HEK293 (cell line): ENCODE data around the gene NCR1.

Source experiments
- CTCF ChIA-PET: fragments of 350-600 bp; formaldehyde crosslinking; extraction: SDS; loops from one replicate; lab custom pipeline; 2021; ENCODE audit warnings: antibody characterized with exemption; lab: Yijun Ruan, JAX
- POLR2A ChIA-PET: fragments of 300-600 bp; formaldehyde crosslinking; extraction: SDS; loops from one replicate; lab custom pipeline; 2020; ENCODE audit warnings: antibody characterized with exemption, inconsistent platforms; lab: Yijun Ruan, JAX
- H3K27ac ChIP-seq: fragments of 200-500 bp; sonication (Bioruptor generic); 2 replicates; pipeline ENCODE4 v1.5.1; 2014; ENCODE audit warnings: low read depth, low read length, control low read depth, inconsistent platforms; ENCODE audit errors: extremely low read depth
- H3K36me3 ChIP-seq, 2 experiments: fragments of 200-500 bp in 1 of 2; sonication (Bioruptor generic) in 1 of 2; 1 replicate in 1 of 2; 2 replicates in 1 of 2; pipeline ENCODE4 v1.5.1; 2014 to 2017; ENCODE audit warnings: inconsistent platforms in 2 of 2, low read length in 2 of 2; ENCODE audit not compliant: control insufficient read depth in 2 of 2, insufficient read depth in 1 of 2
- H3K4me1 ChIP-seq: fragments of 200-500 bp; sonication (Bioruptor generic); 2 replicates; pipeline ENCODE4 v1.5.1; 2014; ENCODE audit warnings: mild to moderate bottlenecking, low read length, inconsistent platforms; ENCODE audit not compliant: control insufficient read depth, insufficient read depth
- H3K4me3 ChIP-seq: 2 replicates; pipeline ENCODE4 v1.5.1; 2011; ENCODE audit warnings: low read depth, mild to moderate bottlenecking, control low read depth, low read length, moderate library complexity
- H3K9me3 ChIP-seq: fragments of 200-500 bp; sonication (Bioruptor generic); 2 replicates; pipeline ENCODE4 v1.5.1; 2014; ENCODE audit warnings: low read depth, low read length, inconsistent platforms; ENCODE audit not compliant: control insufficient read depth, insufficient read depth
- KLF7 ChIP-seq: fragments of 450-650 bp; formaldehyde crosslinking; IDR thresholded peaks from 2 replicates; pipeline ENCODE4 v1.5.1; 2016; ENCODE audit warnings: missing biosample characterization, missing genetic modification characterization, borderline replicate concordance
- PRDM2 ChIP-seq: fragments of 450-650 bp; formaldehyde crosslinking; IDR thresholded peaks from 2 replicates; pipeline ENCODE4 v1.5.1; 2016; ENCODE audit warnings: missing biosample characterization, missing genetic modification characterization, borderline replicate concordance
- SETDB1 ChIP-seq: IDR thresholded peaks from one replicate; pipeline ENCODE4 v1.6.1; 2017; ENCODE audit warnings: mild to moderate bottlenecking, low read length, moderate library complexity, mixed read lengths; ENCODE audit not compliant: insufficient read length
- SP7 ChIP-seq: fragments of 450-650 bp; formaldehyde crosslinking; IDR thresholded peaks from 2 replicates; pipeline ENCODE4 v1.5.1; 2016; ENCODE audit warnings: missing biosample characterization, missing genetic modification characterization
- YY2 ChIP-seq: fragments of 450-650 bp; formaldehyde crosslinking; IDR thresholded peaks from 2 replicates; pipeline ENCODE4 v1.5.1; 2016; ENCODE audit warnings: missing biosample characterization, missing genetic modification characterization
- ZBTB17 ChIP-seq: fragments of 450-650 bp; formaldehyde crosslinking; IDR thresholded peaks from 2 replicates; pipeline ENCODE4 v1.5.1; 2016; ENCODE audit warnings: missing biosample characterization, missing genetic modification characterization
- ZBTB21 ChIP-seq: fragments of 450-650 bp; formaldehyde crosslinking; IDR thresholded peaks from 2 replicates; pipeline ENCODE4 v1.5.1; 2017; ENCODE audit warnings: missing biosample characterization, missing genetic modification characterization
- ZNF112 ChIP-seq: fragments of 450-650 bp; formaldehyde crosslinking; IDR thresholded peaks from 2 replicates; pipeline ENCODE4 v1.5.0; 2017; ENCODE audit warnings: missing biosample characterization, missing genetic modification characterization
- ZNF248 ChIP-seq: fragments of 450-650 bp; formaldehyde crosslinking; IDR thresholded peaks from 2 replicates; pipeline ENCODE4 v1.5.1; 2017; ENCODE audit warnings: missing biosample characterization, missing genetic modification characterization
- ZNF391 ChIP-seq: fragments of 450-650 bp; formaldehyde crosslinking; IDR thresholded peaks from 2 replicates; pipeline ENCODE4 v1.5.1; 2016; ENCODE audit warnings: low read depth, missing biosample characterization, missing genetic modification characterization, borderline replicate concordance
- ZNF48 ChIP-seq: fragments of 450-650 bp; formaldehyde crosslinking; IDR thresholded peaks from 2 replicates; pipeline ENCODE4 v1.5.1; 2016; ENCODE audit warnings: missing biosample characterization, missing genetic modification characterization
- ZNF548 ChIP-seq: fragments of 450-650 bp; formaldehyde crosslinking; IDR thresholded peaks from 2 replicates; pipeline ENCODE4 v1.5.1; 2016; ENCODE audit warnings: missing biosample characterization, missing genetic modification characterization
- ZNF555 ChIP-seq: fragments of 450-650 bp; formaldehyde crosslinking; conservative IDR thresholded peaks from 2 replicates; pipeline ENCODE4 v1.5.1; 2017; ENCODE audit warnings: missing biosample characterization, mild to moderate bottlenecking, missing genetic modification characterization, inconsistent platforms
- ZNF677 ChIP-seq: fragments of 450-650 bp; IDR thresholded peaks from 2 replicates; pipeline ENCODE4 v1.5.0; 2018; ENCODE audit warnings: missing biosample characterization, mild to moderate bottlenecking, missing genetic modification characterization, moderate library complexity
- TF ChIP-seq, protein P1 (sequence below): fragments of 450-650 bp; formaldehyde crosslinking; IDR thresholded peaks from 2 replicates; pipeline ENCODE4 v1.5.1; 2016; ENCODE audit warnings: missing biosample characterization, missing genetic modification characterization, low read depth
- TF ChIP-seq, protein P2 (sequence below): fragments of 450-650 bp; formaldehyde crosslinking; IDR thresholded peaks from 2 replicates; pipeline ENCODE4 v1.5.1; 2016; ENCODE audit warnings: missing biosample characterization, missing genetic modification characterization
- TF ChIP-seq, protein P3 (sequence below): fragments of 450-650 bp; formaldehyde crosslinking; conservative IDR thresholded peaks from 2 replicates; pipeline ENCODE4 v1.5.1; 2016; ENCODE audit warnings: low read depth, missing biosample characterization, missing genetic modification characterization

NCR1 gene

GRCh38 chr19:54877471-54877870, 28.5 kb upstream of the NCR1 start:
- TF ChIP-seq ZNF112 (tag by site-specific recombination) (no peak), KLF7 (no peak), SP7 (tag by site-specific recombination) (no peak), PRDM2 (no peak), ZNF391 (tag by site-specific recombination) (no peak), ZNF48 (no peak), ZNF677 (tag by site-specific recombination) (no peak), ZNF248 (tag by site-specific recombination) (no peak), ZNF548 (no peak), SETDB1 (no peak)
- TF ChIP-seq, protein P1, sequence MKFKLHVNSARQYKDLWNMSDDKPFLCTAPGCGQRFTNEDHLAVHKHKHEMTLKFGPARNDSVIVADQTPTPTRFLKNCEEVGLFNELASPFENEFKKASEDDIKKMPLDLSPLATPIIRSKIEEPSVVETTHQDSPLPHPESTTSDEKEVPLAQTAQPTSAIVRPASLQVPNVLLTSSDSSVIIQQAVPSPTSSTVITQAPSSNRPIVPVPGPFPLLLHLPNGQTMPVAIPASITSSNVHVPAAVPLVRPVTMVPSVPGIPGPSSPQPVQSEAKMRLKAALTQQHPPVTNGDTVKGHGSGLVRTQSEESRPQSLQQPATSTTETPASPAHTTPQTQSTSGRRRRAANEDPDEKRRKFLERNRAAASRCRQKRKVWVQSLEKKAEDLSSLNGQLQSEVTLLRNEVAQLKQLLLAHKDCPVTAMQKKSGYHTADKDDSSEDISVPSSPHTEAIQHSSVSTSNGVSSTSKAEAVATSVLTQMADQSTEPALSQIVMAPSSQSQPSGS (tag by site-specific recombination): no peak
- TF ChIP-seq, protein P2, sequence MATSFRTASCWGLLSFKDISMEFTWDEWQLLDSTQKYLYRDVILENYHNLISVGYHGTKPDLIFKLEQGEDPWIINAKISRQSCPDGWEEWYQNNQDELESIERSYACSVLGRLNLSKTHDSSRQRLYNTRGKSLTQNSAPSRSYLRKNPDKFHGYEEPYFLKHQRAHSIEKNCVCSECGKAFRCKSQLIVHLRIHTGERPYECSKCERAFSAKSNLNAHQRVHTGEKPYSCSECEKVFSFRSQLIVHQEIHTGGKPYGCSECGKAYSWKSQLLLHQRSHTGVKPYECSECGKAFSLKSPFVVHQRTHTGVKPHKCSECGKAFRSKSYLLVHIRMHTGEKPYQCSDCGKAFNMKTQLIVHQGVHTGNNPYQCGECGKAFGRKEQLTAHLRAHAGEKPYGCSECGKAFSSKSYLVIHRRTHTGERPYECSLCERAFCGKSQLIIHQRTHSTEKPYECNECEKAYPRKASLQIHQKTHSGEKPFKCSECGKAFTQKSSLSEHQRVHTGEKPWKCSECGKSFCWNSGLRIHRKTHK (tag by site-specific recombination): no peak
- Histone ChIP-seq H3K9me3 (no peaks in the 10 kb centered on the region), H3K36me3 (no peaks in the 10 kb centered on the region), H3K27ac (no peak overlapping the region), H3K4me3 (no peak overlapping the region), H3K4me1 (no peaks in the 10 kb centered on the region)
- POLR2A ChIA-PET: no interaction called here
- CTCF ChIA-PET: interaction anchor here (0.6 to 1.1 kb wide), 3 partner anchors 9 to 747 kb away, joined by 3 to 4 read pairs (median 3); partner anchors contain the start of genes GP6 and ZNF784

DNA sequence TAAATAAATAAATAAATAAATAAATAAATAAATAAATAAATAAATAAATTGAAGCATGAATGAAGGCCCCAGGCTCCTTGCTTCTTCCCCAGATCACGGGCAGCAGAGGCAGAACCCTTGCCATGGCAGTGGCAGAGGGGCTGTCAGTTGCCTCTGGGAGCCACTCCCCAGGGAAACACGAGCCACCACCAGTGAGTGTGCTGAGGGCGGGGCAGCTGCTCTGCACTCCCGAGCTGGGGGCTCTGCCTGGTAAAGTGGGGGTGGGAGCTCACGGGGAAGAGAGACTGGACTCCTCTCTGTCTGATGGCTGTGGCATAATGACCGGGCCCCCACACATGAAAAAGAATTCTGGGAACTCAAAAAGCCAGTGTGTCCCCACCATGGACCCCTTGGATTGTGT, 24.1 kb upstream of the NCR1 start:
- no peak for TF ChIP-seq ZBTB17
- ChIA-PET POLR2A (interaction anchor here (1.3 to 2.1 kb wide), 2 partner anchors 181 to 259 kb away, joined by 3 to 5 read pairs; partner anchors contain the start of gene RDH13), CTCF (interaction anchor here (0.6 to 2.9 kb wide), 33 partner anchors 7 to 636 kb away, joined by 3 to 19 read pairs (median 5); partner anchors contain the start of gene DNAAF3)
- Histone ChIP-seq H3K27ac (no peak overlapping the region), H3K9me3 (no peaks in the 10 kb centered on the region), H3K36me3 (no peaks in the 10 kb centered on the region), H3K4me1 (no peaks in the 10 kb centered on the region), H3K4me3 (no peak overlapping the region)

- no peak overlapping the region for H3K4me3 ChIP-seq
- ChIA-PET POLR2A (no interaction called here), CTCF (interaction anchor here (1.9 to 2.9 kb wide), 3 partner anchors 205 to 535 kb away, joined by 6 to 19 read pairs (median 10); no protein-coding TSS in a partner anchor)
- H3K27ac ChIP-seq: no peak overlapping the region
- no peaks in the 10 kb centered on the region for H3K36me3 ChIP-seq
- H3K9me3 ChIP-seq: no peaks in the 10 kb centered on the region
- H3K4me1 ChIP-seq: no peaks in the 10 kb centered on the region
- no peak for TF ChIP-seq YY2 (tag by site-specific recombination)
- no peak for TF ChIP-seq ZBTB21 (tag by site-specific recombination)
- TF ChIP-seq, protein P3, sequence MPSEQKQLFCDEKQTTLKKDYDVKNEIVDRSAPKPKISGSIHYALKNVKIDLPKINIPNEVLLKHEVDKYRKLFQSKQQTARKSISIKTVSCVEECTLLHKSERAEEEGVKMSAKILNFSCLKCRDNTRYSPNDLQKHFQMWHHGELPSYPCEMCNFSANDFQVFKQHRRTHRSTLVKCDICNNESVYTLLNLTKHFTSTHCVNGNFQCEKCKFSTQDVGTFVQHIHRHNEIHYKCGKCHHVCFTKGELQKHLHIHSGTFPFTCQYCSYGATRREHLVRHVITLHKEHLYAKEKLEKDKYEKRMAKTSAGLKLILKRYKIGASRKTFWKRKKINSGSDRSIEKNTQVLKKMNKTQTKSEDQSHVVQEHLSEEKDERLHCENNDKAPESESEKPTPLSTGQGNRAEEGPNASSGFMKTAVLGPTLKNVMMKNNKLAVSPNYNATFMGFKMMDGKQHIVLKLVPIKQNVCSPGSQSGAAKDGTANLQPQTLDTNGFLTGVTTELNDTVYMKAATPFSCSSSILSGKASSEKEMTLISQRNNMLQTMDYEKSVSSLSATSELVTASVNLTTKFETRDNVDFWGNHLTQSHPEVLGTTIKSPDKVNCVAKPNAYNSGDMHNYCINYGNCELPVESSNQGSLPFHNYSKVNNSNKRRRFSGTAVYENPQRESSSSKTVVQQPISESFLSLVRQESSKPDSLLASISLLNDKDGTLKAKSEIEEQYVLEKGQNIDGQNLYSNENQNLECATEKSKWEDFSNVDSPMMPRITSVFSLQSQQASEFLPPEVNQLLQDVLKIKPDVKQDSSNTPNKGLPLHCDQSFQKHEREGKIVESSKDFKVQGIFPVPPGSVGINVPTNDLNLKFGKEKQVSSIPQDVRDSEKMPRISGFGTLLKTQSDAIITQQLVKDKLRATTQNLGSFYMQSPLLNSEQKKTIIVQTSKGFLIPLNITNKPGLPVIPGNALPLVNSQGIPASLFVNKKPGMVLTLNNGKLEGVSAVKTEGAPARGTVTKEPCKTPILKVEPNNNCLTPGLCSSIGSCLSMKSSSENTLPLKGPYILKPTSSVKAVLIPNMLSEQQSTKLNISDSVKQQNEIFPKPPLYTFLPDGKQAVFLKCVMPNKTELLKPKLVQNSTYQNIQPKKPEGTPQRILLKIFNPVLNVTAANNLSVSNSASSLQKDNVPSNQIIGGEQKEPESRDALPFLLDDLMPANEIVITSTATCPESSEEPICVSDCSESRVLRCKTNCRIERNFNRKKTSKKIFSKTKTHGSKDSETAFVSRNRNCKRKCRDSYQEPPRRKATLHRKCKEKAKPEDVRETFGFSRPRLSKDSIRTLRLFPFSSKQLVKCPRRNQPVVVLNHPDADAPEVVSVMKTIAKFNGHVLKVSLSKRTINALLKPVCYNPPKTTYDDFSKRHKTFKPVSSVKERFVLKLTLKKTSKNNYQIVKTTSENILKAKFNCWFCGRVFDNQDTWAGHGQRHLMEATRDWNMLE (tag by site-specific recombination): no peak
- no peak for TF ChIP-seq ZNF555 (tag by site-specific recombination)
These were observed 23.2 kb upstream of the NCR1 start for GRCh38 chr19:54882758-54883157.
